Effector memory CD4-positive, alpha-beta T cell (primary cell): Measurements from ENCODE around the gene MBNL2.
A peak's percentile ranks its signal among the peaks of the same experiment; 100 is the strongest.

ENCODE experiments used
- DNase-seq, 3 donors: peaks; one replicate each; pipeline ENCODE4 v3.0.0-alpha.2; 2020
- H3K27ac ChIP-seq: 2 replicates; pipeline ENCODE4 v1.7.0; 2013; ENCODE audit warnings: mild to moderate bottlenecking, low read length, moderate library complexity; ENCODE audit not compliant: insufficient read depth, poor library complexity, severe bottlenecking
- H3K27me3 ChIP-seq: replicated peaks from 2 replicates; pipeline ENCODE4 v1.7.0; 2013; ENCODE audit warnings: mild to moderate bottlenecking, low read length; ENCODE audit not compliant: insufficient read depth, control insufficient read depth, poor library complexity, severe bottlenecking
- H3K36me3 ChIP-seq: 2 replicates; pipeline ENCODE4 v1.7.0; 2013; ENCODE audit warnings: mild to moderate bottlenecking, low read length, moderate library complexity; ENCODE audit not compliant: control insufficient read depth, insufficient read depth
- H3K4me1 ChIP-seq: 2 replicates; pipeline ENCODE4 v1.7.0; 2013; ENCODE audit warnings: low read length, mild to moderate bottlenecking; ENCODE audit not compliant: control insufficient read depth, insufficient read depth, poor library complexity, severe bottlenecking
- H3K4me3 ChIP-seq: 2 replicates; pipeline ENCODE4 v1.7.0; 2013; ENCODE audit warnings: low read length, low read depth, mild to moderate bottlenecking; ENCODE audit not compliant: insufficient read depth, poor library complexity, severe bottlenecking
- H3K9me3 ChIP-seq: 2 replicates; pipeline ENCODE4 v1.7.0; 2013; ENCODE audit warnings: mild to moderate bottlenecking, low read length, moderate library complexity; ENCODE audit not compliant: control insufficient read depth

MBNL2 gene

GRCh38 chr13:97257800-97258799 lies 36.0 kb downstream of the MBNL2 start:
- no peaks in the 10 kb centered on the region for H3K9me3 ChIP-seq
- H3K27me3 ChIP-seq = no peaks in the 10 kb centered on the region
- H3K4me1 ChIP-seq = peaks cover 33% of the 10 kb centered on the region
- no peaks in the 10 kb centered on the region for H3K36me3 ChIP-seq
- peak; percentile 7 to 17 (median 8) for DNase-seq
- H3K27ac ChIP-seq = peak overlapping the region; percentile 0
- H3K4me3 ChIP-seq = no peak overlapping the region

DNA sequence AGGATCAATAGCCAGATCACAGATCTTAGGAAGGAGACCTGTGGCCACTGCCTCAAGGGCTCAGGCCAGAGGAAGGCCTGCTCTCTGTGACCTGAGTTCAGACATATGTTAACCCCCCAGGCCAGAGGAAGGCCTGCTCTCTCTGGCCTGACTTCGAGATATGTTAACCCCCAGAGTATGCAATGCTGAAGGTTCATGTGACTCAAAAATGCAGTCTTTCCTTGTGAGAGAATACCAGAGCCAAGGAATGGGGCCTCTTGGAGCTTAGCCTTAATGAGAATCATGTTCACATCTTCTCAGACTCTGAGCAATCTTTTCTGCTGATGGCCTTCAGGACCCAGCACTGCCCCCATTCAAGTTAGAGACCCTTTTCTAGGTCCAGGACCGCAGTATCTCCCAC lies 36.7 kb downstream of the MBNL2 start:
- H3K36me3 ChIP-seq = no peaks in the 10 kb centered on the region
- no peaks in the 10 kb centered on the region for H3K27me3 ChIP-seq
- H3K4me1 ChIP-seq = peaks cover 33% of the 10 kb centered on the region
- DNase-seq = no peak
- H3K4me3 ChIP-seq = no peak overlapping the region
- H3K27ac ChIP-seq = no peak overlapping the region
- H3K9me3 ChIP-seq = no peaks in the 10 kb centered on the region

- H3K36me3 ChIP-seq = no peaks in the 10 kb centered on the region
- H3K4me1 ChIP-seq = peaks cover 33% of the 10 kb centered on the region
- H3K4me3 ChIP-seq = no peak overlapping the region
- no peak for DNase-seq
- H3K27me3 ChIP-seq = no peaks in the 10 kb centered on the region
- H3K9me3 ChIP-seq = no peaks in the 10 kb centered on the region
- no peak overlapping the region for H3K27ac ChIP-seq
Measured at GRCh38 chr13:97259410-97259797, 37.3 kb downstream of the MBNL2 start.

DNA sequence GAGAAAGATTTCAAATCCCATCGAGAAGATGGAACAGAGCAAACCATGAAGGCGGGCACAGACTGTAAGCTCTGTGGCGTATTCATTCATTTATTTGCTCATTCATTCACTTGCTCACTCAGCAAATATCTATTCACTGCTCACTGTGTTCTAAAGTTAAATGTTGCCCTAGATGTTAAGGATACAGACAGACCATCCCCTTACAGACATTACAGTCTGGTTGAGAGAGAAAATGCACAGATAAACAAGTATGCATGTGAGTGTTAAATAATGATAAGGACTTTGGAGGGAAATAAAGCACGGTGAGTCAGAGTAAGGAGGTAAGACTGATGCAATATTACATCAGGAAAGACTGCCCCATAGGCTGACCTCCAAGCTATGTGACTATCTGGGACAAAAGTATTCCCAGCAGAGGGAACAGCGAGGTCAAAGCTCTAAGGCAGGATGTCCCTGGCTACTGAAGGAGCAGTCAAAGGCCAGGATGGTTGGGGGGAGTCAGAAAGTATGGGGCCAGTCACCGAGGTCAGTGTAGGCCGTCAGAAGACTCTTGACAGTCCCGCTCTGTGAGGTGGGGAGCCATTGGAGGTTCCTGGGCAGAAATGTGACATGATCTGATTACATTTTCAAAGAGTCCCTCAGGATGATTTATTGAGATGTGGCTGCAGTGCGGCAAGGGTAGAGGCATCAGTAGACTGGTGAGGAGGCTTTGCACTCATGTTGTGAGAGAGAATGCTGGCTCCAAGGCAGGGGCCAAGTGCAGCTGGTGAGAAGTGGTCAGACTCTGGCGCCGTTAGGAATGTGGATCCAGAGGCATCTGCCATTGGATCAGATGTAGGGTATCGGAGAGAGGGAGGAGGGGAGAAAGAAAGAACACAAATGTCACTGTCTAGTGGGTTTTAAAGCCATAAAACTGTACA lies 37.9 kb downstream of the MBNL2 start:
- H3K27ac ChIP-seq = no peak overlapping the region
- no peak for DNase-seq
- no peak overlapping the region for H3K4me3 ChIP-seq
- no peaks in the 10 kb centered on the region for H3K36me3 ChIP-seq
- H3K4me1 ChIP-seq = peaks cover 33% of the 10 kb centered on the region
- H3K27me3 ChIP-seq = no peaks in the 10 kb centered on the region
- H3K9me3 ChIP-seq = no peaks in the 10 kb centered on the region

DNA sequence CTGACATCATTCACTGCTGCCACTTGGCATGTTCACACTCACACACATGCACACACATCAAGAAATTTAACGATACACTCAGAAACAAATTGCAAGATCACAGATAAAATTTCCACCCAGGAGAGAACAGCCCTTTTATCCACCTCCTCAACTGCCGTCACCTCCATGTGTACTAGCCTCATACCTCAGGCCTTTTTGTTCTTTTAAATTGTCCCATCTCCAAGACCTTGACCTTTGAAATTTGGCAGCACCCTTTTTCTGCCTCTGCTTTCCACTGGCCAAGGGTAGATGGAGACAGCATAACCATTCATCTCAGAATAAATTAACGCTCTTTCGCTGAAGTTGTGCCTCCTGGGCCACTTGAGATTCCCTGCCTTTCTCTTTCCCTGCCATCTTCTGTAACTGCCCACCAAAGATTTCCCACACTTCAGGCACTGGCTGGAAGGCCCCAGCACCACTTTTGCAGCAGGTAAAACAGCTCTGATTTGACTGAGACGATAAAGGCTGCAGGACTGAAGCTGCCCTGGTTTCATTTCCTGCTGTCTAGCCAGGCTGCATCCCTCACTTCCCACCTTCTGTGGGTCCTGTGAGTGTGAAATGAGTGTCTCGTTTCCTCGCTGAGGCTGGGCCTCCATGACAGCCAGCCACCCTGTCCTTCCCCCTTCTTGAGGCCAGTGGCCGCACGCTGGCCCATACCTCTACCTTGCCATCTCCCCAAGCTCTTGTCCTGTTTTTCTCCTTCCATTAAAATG lies 39.3 kb downstream of the MBNL2 start:
- peak; percentile 20 to 39 (median 29) for DNase-seq
- no peak overlapping the region for H3K27ac ChIP-seq
- H3K4me3 ChIP-seq = no peak overlapping the region
- H3K36me3 ChIP-seq = no peaks in the 10 kb centered on the region
- no peaks in the 10 kb centered on the region for H3K9me3 ChIP-seq
- H3K27me3 ChIP-seq = no peaks in the 10 kb centered on the region
- peaks cover 30% of the 10 kb centered on the region for H3K4me1 ChIP-seq

GRCh38 chr13:97262058-97262457 lies 39.9 kb downstream of the MBNL2 start:
- peak; percentile 14 to 20 (median 15) for DNase-seq
- H3K4me3 ChIP-seq = no peak overlapping the region
- no peaks in the 10 kb centered on the region for H3K27me3 ChIP-seq
- H3K9me3 ChIP-seq = no peaks in the 10 kb centered on the region
- peaks cover 28% of the 10 kb centered on the region for H3K4me1 ChIP-seq
- no peaks in the 10 kb centered on the region for H3K36me3 ChIP-seq
- no peak overlapping the region for H3K27ac ChIP-seq

DNA sequence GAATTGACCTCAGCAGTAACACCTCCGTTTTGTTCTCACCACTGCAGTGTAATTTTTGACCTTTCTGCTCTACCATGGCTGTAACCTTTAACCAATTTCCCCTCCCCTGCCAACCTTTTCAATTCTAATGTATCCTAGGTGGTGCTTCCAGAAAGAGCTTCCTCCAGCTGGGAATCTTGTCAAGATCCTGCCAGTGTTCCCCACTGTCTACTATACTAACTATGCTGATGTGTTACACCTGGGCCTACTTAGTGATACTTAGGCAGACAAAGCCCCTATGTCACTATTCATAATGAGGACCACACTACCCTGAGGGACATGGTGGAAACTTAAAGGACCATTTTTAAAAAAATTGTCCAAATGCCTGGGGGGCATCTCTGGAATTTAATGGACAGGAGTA lies 41.0 kb downstream of the MBNL2 start:
- Histone ChIP-seq H3K4me1 (peaks cover 19% of the 10 kb centered on the region), H3K9me3 (no peaks in the 10 kb centered on the region), H3K36me3 (no peaks in the 10 kb centered on the region), H3K4me3 (no peak overlapping the region), H3K27me3 (no peaks in the 10 kb centered on the region), H3K27ac (no peak overlapping the region)
- DNase-seq = no peak

- Histone ChIP-seq H3K4me3 (no peak overlapping the region), H3K36me3 (no peaks in the 10 kb centered on the region), H3K9me3 (no peaks in the 10 kb centered on the region), H3K27ac (no peak overlapping the region), H3K4me1 (peaks cover 14% of the 10 kb centered on the region), H3K27me3 (no peaks in the 10 kb centered on the region)
- no peak for DNase-seq
Measured at GRCh38 chr13:97264663-97265062, 42.5 kb downstream of the MBNL2 start.

GRCh38 chr13:97266332-97266731 lies 44.2 kb downstream of the MBNL2 start:
- Histone ChIP-seq H3K27ac (no peak overlapping the region), H3K9me3 (no peaks in the 10 kb centered on the region), H3K27me3 (no peaks in the 10 kb centered on the region), H3K36me3 (no peaks in the 10 kb centered on the region), H3K4me3 (no peak overlapping the region), H3K4me1 (peaks cover 8% of the 10 kb centered on the region)
- no peak for DNase-seq
